DND-41 (cell line): ENCODE measurements around the gene ASPRV1.

Experiments
- EZH2 ChIP-seq: IDR thresholded peaks from 3 replicates; pipeline ENCODE4 v1.6.1; 2012; ENCODE audit warnings: borderline replicate concordance, low read depth, mild to moderate bottlenecking, moderate library complexity, low read length, inconsistent platforms; ENCODE audit not compliant: severe bottlenecking
- TF ChIP-seq, protein P1 (sequence below): IDR thresholded peaks from 2 replicates; pipeline ENCODE4 v1.5.1; 2012; ENCODE audit warnings: borderline replicate concordance, low read length, moderate library complexity, mild to moderate bottlenecking; ENCODE audit not compliant: poor library complexity, severe bottlenecking; ENCODE audit errors: extremely low read depth

DNA sequence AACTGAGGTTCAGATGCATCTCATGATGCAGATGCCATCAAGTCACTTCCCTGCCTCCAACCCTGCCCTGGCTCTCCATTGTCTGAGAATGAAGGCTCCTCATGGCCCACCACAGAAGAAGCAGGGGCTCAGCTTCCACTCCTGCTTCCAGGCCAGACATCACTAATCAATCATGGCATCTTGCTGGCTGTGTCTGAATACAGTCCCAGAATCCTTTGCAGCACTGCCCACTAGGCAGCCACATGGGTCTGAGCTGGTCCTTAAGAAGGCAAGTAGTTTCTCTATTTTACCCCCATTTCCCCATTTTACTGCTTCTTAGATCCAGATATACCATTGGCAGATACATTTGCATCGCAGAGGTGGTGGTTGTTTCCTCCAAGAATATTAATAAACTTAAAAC lies 7.3 kb downstream of the ASPRV1 start:
- TF ChIP-seq EZH2: no peak
- TF ChIP-seq, protein P1, sequence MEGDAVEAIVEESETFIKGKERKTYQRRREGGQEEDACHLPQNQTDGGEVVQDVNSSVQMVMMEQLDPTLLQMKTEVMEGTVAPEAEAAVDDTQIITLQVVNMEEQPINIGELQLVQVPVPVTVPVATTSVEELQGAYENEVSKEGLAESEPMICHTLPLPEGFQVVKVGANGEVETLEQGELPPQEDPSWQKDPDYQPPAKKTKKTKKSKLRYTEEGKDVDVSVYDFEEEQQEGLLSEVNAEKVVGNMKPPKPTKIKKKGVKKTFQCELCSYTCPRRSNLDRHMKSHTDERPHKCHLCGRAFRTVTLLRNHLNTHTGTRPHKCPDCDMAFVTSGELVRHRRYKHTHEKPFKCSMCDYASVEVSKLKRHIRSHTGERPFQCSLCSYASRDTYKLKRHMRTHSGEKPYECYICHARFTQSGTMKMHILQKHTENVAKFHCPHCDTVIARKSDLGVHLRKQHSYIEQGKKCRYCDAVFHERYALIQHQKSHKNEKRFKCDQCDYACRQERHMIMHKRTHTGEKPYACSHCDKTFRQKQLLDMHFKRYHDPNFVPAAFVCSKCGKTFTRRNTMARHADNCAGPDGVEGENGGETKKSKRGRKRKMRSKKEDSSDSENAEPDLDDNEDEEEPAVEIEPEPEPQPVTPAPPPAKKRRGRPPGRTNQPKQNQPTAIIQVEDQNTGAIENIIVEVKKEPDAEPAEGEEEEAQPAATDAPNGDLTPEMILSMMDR: no peak
